RWPE1 (cell line): ENCODE results near the gene NKX6-2.

Source experiments
- CTCF ChIA-PET: fragments of 350-600 bp; sonication (Branson Sonifier 250); formaldehyde crosslinking; extraction: SDS; loops from one replicate; lab custom pipeline; 2021; lab: Yijun Ruan, JAX
- POLR2A ChIA-PET: fragments of 400-600 bp; formaldehyde crosslinking; extraction: SDS; loops from one replicate; lab custom pipeline; 2020; ENCODE audit warnings: antibody characterized with exemption; ENCODE audit not compliant: low non-redundant PET; lab: Yijun Ruan, JAX
- DNase-seq: peaks from one replicate; pipeline ENCODE4 v3.0.0; 2012; ENCODE audit warnings: low spot score
- H3K27ac ChIP-seq: fragments of 450-650 bp; 2 replicates; pipeline ENCODE4 v1.5.1; 2017
- TF ChIP-seq, protein P1 (sequence below): fragments of 450-650 bp; conservative IDR thresholded peaks from 2 replicates; pipeline ENCODE4 v1.5.1; 2017; ENCODE audit warnings: low read depth, mild to moderate bottlenecking

The NKX6-2 gene

DNA sequence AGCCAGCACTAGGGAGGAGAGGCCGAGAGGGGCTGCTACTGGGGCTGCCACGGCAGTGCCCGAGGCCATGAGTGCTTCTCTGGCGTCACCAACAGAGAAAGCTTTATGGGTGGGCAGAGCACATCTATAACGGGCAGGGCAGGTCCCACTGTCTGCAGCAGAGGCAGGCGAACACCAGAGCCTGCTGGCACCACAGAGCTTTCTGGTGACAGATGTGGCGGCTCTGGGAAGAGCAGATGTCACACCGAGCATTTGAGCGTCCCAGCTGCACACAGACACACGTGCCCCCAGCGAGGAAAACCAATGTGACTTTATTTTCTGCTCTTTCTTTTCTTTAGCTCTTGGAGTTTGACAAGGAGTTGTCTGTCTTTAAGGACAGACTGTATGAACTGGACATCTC, 20.5 kb downstream of the NKX6-2 start:
- H3K27ac ChIP-seq = no peak overlapping the region
- POLR2A ChIA-PET = no interaction called here
- TF ChIP-seq, protein P1, sequence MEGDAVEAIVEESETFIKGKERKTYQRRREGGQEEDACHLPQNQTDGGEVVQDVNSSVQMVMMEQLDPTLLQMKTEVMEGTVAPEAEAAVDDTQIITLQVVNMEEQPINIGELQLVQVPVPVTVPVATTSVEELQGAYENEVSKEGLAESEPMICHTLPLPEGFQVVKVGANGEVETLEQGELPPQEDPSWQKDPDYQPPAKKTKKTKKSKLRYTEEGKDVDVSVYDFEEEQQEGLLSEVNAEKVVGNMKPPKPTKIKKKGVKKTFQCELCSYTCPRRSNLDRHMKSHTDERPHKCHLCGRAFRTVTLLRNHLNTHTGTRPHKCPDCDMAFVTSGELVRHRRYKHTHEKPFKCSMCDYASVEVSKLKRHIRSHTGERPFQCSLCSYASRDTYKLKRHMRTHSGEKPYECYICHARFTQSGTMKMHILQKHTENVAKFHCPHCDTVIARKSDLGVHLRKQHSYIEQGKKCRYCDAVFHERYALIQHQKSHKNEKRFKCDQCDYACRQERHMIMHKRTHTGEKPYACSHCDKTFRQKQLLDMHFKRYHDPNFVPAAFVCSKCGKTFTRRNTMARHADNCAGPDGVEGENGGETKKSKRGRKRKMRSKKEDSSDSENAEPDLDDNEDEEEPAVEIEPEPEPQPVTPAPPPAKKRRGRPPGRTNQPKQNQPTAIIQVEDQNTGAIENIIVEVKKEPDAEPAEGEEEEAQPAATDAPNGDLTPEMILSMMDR = no peak
- CTCF ChIA-PET = interaction anchor here (0.6 to 1.0 kb wide), 2 partner anchors 81 to 111 kb away, joined by 3 to 4 read pairs; no protein-coding TSS in a partner anchor
- DNase-seq = no peak

DNA sequence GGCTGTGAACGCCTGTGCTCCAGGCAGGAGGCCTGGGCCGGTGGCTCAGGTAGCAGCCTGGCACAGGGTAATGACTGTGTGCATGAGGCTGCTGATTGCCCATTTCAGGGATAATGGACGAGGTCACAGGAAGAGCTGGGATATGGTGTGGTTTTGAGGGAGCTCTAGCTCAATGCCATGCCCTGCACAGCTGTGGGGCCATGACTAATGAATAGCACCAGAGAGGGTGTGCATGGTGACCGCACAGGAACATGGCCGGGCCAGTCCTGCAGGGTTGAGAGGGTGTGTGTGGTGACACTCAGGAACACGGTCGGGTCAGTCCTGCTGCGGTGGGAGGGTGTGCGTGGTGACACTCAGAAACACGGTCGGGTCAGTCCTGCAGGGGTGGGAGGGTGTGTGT, 21.8 kb downstream of the NKX6-2 start:
- CTCF ChIA-PET = interaction anchor here (0.6 kb wide), 1 partner anchor 176 kb away, joined by 3 read pairs; no protein-coding TSS in a partner anchor
- POLR2A ChIA-PET = no interaction called here

DNA sequence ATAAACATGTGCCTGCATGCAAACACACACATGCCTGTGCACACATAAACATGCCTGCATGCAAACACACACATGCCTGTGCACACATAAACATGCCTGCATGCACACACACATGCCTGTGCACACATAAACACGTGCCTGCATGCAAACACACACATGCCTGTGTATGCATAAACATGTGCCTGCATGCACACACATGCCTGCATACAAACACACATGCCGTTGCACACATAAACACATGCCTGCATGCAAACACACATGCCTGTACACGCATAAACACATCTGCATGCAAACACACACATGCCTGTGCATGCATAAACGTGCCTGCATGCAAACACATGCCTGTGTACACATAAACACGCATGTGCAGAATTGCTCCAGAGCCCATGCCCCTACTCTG, 22.4 kb downstream of the NKX6-2 start:
- no peak overlapping the region for H3K27ac ChIP-seq
- ChIA-PET POLR2A (no interaction called here), CTCF (interaction anchor here (0.6 kb wide), 1 partner anchor 176 kb away, joined by 3 read pairs; no protein-coding TSS in a partner anchor)
- no peak for DNase-seq
- TF ChIP-seq, protein P1 = no peak

More for the DNA sequence above, 21.8 kb downstream of the NKX6-2 start:
- no peak for DNase-seq
- no peak overlapping the region for H3K27ac ChIP-seq
- TF ChIP-seq, protein P1 = no peak

DNA sequence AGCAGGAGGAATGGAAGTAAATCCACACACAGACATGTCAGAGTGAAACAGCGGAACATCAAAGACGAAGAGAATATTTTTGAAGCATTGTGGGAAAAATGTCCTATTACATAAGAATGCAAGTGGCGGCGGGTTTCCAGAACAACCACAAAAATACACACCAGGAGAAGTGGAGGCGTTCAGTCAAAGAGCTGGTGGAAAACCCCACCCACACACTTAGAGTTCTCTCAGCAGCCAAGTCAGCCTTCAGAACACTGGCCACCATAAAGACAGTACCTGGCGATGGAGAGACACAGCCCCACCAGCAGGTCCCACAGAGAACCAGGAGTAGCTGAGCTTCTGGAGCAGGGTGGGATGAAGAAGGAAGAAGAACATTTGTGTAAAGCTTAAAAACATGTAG, 23.7 kb downstream of the NKX6-2 start:
- POLR2A ChIA-PET = no interaction called here
- TF ChIP-seq, protein P1 = no peak
- CTCF ChIA-PET = no interaction called here
- no peak overlapping the region for H3K27ac ChIP-seq
- no peak for DNase-seq

DNA sequence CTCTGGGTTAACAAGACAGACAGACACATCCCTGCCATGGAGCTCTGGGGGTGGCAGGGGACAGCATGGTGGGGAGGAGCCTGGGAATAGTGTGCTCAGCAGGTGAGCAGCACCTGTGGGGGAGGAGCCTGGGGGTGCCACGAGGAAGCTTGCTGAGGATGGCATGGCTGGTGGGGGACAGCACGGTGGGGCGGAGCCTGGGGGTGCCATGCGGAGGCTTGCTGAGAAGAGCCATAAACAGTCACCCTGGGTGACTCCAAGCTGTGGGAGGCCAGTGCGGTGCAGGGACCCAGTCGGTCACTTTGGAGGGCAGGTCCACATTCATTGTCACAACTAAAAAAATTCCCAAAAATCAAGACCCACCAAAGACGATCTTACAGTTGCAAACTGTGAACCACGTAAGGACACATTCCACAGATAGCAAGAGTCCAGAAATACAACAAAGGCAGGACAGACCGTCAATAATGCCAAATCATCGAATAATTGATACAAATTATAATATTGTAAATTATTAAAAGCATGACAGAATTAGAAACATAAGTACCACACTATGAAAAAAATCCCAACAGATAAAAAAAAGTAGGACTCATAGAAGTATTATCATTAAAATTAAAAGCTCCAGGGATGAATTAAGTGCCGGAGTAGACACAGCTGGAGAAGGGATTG, 24.4 kb downstream of the NKX6-2 start:
- no peak for DNase-seq
- H3K27ac ChIP-seq = no peak overlapping the region
- POLR2A ChIA-PET = no interaction called here
- TF ChIP-seq, protein P1 = no peak
- CTCF ChIA-PET = interaction anchor here (0.6 kb wide), 1 partner anchor 282 kb away, joined by 7 read pairs; no protein-coding TSS in a partner anchor

DNA sequence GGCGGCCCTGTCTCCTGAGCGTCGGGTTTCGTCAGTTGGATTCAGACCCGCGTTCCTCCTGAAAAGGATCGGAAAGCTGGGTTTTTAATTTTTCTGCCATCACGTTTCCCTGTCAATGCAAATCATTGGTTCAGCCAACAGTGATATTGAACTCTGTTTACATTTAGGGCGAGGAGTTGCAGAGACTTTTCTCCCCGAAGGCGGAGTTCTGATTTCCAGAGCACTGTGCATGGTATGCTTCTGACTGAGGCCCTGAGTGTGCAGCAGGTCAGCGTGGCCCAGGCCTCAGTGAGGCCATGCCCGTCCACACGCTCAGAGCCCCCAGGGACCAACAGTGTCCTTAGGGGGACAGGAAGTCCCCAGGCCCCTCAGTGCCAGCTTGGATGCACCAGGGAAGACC, 27.1 kb downstream of the NKX6-2 start:
- H3K27ac ChIP-seq = no peak overlapping the region
- ChIA-PET POLR2A (no interaction called here), CTCF (no interaction called here)
- TF ChIP-seq, protein P1 = no peak
- no peak for DNase-seq
